PC-3 (cell line): ENCODE data around the gene TWIST2. TPM values are rescaled to one million over a fixed set of nuclear protein-coding genes. Genes with fewer than 3 reads are reported as not detected.

Source experiments
- ATAC-seq: fragments of 200-7000 bp; cut with Tn5 transposase; 2 replicates; pipeline ENCODE4 v1.9.1; 2020; ENCODE audit warnings: mild to moderate bottlenecking, moderate library complexity
- BruUV-seq: library from RNA; stranded (reverse); fragments of 400-500 nt; replicated peaks from 2 replicates; lab custom pipeline; 2021; lab: Mats Ljungman, UMichigan
- CTCF ChIA-PET: fragments of 300-600 bp; sonication (Branson Sonifier 250); formaldehyde crosslinking; loops from one replicate; lab custom pipeline; 2022; ENCODE audit warnings: antibody characterized with exemption; lab: Charles Lee
- POLR2A ChIA-PET: fragments of 300-600 bp; sonication (Branson Sonifier 250); formaldehyde crosslinking; loops from one replicate; lab custom pipeline; 2022; ENCODE audit warnings: antibody characterized with exemption; ENCODE audit not compliant: unreplicated experiment; lab: Charles Lee
- DNase-seq: peaks from one replicate; pipeline ENCODE4 v3.0.0-alpha.2; 2015
- H2AFZ ChIP-seq: fragments of 300-600 bp; sonication (generic); 2 replicates; pipeline ENCODE4 v1.6.0; 2016; ENCODE audit warnings: antibody characterized with exemption, low read length
- H3F3A ChIP-seq: fragments of 300-600 bp; sonication (generic); one replicate; pipeline ENCODE4 v1.6.0; 2017; ENCODE audit warnings: antibody characterized with exemption, low read length, control low read depth, mild to moderate bottlenecking; ENCODE audit not compliant: unreplicated experiment
- H3K27ac ChIP-seq: fragments of 300-600 bp; sonication (generic); 2 replicates; pipeline ENCODE4 v1.5.1; 2016; ENCODE audit warnings: mild to moderate bottlenecking, low read length
- H3K27me3 ChIP-seq: fragments of 300-600 bp; sonication (generic); 2 replicates; pipeline ENCODE4 v1.6.1; 2016; ENCODE audit warnings: low read length, mixed read lengths
- H3K36me3 ChIP-seq: fragments of 300-600 bp; sonication (generic); 2 replicates; pipeline ENCODE4 v1.6.1; 2016; ENCODE audit warnings: low read depth, mixed run types, low read length, mixed read lengths
- H3K4me1 ChIP-seq: fragments of 300-600 bp; sonication (generic); 2 replicates; pipeline ENCODE4 v1.5.1; 2016; ENCODE audit warnings: low read length; ENCODE audit not compliant: insufficient read depth
- H3K4me2 ChIP-seq: fragments of 300-600 bp; sonication (generic); 2 replicates; pipeline ENCODE4 v1.6.0; 2016; ENCODE audit warnings: low read length
- H3K4me3 ChIP-seq: fragments of 300-600 bp; sonication (generic); 2 replicates; pipeline ENCODE4 v1.5.1; 2016; ENCODE audit warnings: mild to moderate bottlenecking, low read length, mixed read lengths
- H3K79me2 ChIP-seq: fragments of 300-600 bp; sonication (generic); 2 replicates; pipeline ENCODE4 v1.6.1; 2017; ENCODE audit warnings: low read length, mixed read lengths
- H3K9ac ChIP-seq: fragments of 300-600 bp; sonication (generic); 2 replicates; pipeline ENCODE4 v1.6.0; 2016; ENCODE audit warnings: mild to moderate bottlenecking, low read length
- H3K9me2 ChIP-seq: fragments of 300-600 bp; sonication (generic); replicated peaks from 2 replicates; pipeline ENCODE4 v1.6.1; 2016; ENCODE audit warnings: mixed run types, low read length, mixed read lengths
- H3K9me3 ChIP-seq: fragments of 300-600 bp; sonication (generic); 2 replicates; pipeline ENCODE4 v1.6.1; 2016; ENCODE audit warnings: low read length, mixed read lengths
- H4K20me1 ChIP-seq: fragments of 300-600 bp; sonication (generic); 2 replicates; pipeline ENCODE4 v1.6.1; 2016; ENCODE audit warnings: low read length, mixed read lengths
- EZH2 ChIP-seq: fragments of 300-600 bp; sonication (generic); IDR thresholded peaks from one replicate; pipeline ENCODE4 v1.6.1; 2017; ENCODE audit warnings: antibody characterized with exemption, mild to moderate bottlenecking, low read length; ENCODE audit not compliant: unreplicated experiment
- EZH2phosphoT487 ChIP-seq: fragments of 300-600 bp; sonication (generic); IDR thresholded peaks from 2 replicates; pipeline ENCODE4 v1.6.1; 2018; ENCODE audit warnings: mild to moderate bottlenecking, antibody characterized with exemption, low read length, borderline replicate concordance
- intact Hi-C: fragments of 100-400 bp; cut with micrococcal nuclease; formaldehyde crosslinking; loops from 2 replicates; pipeline ENCODE4 v1.9.0; 2023
- total RNA-seq: library from RNA; depleted of rRNA; stranded (reverse); fragments of >200 nt; gene quantifications from 2 replicates; pipeline ENCODE4 v1.2.3, GENCODE V29; 2014
- TF ChIP-seq, protein P1 (sequence below): fragments of 300-600 bp; sonication (generic); conservative IDR thresholded peaks from 2 replicates; pipeline ENCODE4 v1.5.1; 2017; ENCODE audit warnings: antibody characterized with exemption, low read depth, mild to moderate bottlenecking, low read length

The TWIST2 gene
- total RNA-seq, 1 experiment from 2014 or later = 4.4 TPM

DNA sequence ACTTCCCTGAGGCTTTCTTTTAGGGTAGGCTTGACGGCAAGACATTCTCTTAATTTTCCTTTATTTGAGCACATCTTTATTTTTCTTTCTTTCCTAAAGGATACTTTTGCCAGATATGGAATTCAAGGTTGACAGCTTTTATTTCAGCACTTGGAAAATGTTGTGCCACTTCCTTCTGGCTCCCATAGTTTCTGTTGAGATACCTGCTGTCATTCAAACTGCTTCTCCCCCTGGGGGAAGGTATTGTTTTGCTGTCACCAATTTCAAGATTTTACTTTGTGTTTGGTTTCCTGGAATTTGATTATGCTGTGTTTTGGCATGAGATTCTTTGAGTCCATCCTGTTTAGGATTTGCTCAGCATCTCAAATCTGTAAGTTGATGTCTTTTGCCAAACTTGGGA is 39.1 kb upstream of the TWIST2 start:
- Histone ChIP-seq H3K27me3 (no peaks in the 10 kb centered on the region), H3K4me2 (no peak overlapping the region), H3K9ac (no peak overlapping the region), H3K9me2 (no peaks in the 10 kb centered on the region), H3K9me3 (0 out of 2 replicates have a peak, but pooled peaks cover 7% of the 10 kb centered on the region), H3F3A (no peaks in the 10 kb centered on the region), H3K4me3 (no peak overlapping the region), H3K36me3 (no peaks in the 10 kb centered on the region), H2AFZ (no peak overlapping the region), H3K79me2 (no peaks in the 10 kb centered on the region), H3K27ac (no peak overlapping the region), H4K20me1 (no peaks in the 10 kb centered on the region), H3K4me1 (no peaks in the 10 kb centered on the region)
- no peak for TF ChIP-seq EZH2
- TF ChIP-seq, protein P1, sequence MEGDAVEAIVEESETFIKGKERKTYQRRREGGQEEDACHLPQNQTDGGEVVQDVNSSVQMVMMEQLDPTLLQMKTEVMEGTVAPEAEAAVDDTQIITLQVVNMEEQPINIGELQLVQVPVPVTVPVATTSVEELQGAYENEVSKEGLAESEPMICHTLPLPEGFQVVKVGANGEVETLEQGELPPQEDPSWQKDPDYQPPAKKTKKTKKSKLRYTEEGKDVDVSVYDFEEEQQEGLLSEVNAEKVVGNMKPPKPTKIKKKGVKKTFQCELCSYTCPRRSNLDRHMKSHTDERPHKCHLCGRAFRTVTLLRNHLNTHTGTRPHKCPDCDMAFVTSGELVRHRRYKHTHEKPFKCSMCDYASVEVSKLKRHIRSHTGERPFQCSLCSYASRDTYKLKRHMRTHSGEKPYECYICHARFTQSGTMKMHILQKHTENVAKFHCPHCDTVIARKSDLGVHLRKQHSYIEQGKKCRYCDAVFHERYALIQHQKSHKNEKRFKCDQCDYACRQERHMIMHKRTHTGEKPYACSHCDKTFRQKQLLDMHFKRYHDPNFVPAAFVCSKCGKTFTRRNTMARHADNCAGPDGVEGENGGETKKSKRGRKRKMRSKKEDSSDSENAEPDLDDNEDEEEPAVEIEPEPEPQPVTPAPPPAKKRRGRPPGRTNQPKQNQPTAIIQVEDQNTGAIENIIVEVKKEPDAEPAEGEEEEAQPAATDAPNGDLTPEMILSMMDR = no peak
- no peak for TF ChIP-seq EZH2phosphoT487
- POLR2A ChIA-PET = no interaction called here
- BruUV-seq = no TSS peak
- ATAC-seq (no peak), DNase-seq (no peak)
- intact Hi-C loops = no loop called here
- CTCF ChIA-PET = no interaction called here

DNA sequence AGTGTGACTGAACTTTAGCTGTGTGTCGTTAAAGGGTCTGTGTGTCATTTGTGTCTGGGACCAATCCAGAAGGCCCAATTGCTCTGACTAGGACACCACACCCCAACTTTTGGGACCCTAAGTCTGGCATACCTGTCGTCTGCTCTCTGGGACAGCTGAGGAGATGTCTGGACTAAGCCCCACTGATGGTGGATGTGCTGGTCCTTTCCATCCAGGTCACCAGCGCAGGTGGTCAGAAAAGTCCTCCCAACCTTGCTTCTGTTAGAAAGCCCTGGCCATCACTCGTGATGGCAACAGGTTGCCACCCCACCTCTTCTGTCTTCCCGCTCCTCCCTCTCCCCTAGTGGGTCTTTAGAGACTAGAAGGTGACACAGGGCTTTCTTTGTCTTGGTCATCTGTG is 37.6 kb upstream of the TWIST2 start:
- TF ChIP-seq EZH2phosphoT487 (no peak), EZH2 (no peak)
- TF ChIP-seq, protein P1 = no peak
- BruUV-seq = no TSS peak
- H3K9me3 ChIP-seq = 0 out of 2 replicates have a peak, but pooled peaks cover 7% of the 10 kb centered on the region
- intact Hi-C loops = no loop called here
- no peak overlapping the region for H2AFZ ChIP-seq
- H4K20me1 ChIP-seq = no peaks in the 10 kb centered on the region
- H3K79me2 ChIP-seq = no peaks in the 10 kb centered on the region
- DNase-seq (no peak), ATAC-seq (no peak)
- H3F3A ChIP-seq = no peaks in the 10 kb centered on the region
- H3K36me3 ChIP-seq = no peaks in the 10 kb centered on the region
- H3K4me2 ChIP-seq = no peak overlapping the region
- no peaks in the 10 kb centered on the region for H3K4me1 ChIP-seq
- H3K4me3 ChIP-seq = no peak overlapping the region
- no peaks in the 10 kb centered on the region for H3K27me3 ChIP-seq
- H3K9me2 ChIP-seq = no peaks in the 10 kb centered on the region
- POLR2A ChIA-PET = no interaction called here
- no peak overlapping the region for H3K27ac ChIP-seq
- H3K9ac ChIP-seq = no peak overlapping the region
- CTCF ChIA-PET = no interaction called here

DNA sequence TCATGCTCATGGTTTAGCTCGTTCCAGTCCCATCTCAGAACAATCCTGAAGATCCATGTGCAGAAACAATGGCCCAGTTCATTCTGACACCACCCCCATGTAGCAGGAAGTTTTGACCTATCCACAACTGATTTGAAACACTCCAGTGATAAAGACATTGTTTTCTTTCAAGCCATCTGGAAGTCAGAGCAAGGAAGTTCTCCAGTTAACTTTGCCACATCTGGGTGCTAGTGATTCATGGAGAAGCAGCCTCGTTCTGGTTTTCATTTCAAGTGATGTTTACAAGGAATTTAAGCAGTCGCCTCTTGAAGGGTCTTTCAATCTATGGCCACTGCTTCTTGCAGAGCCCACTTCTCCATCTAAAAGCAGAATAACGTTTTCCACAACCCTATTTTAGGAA is 36.6 kb upstream of the TWIST2 start:
- Histone ChIP-seq H3F3A (no peaks in the 10 kb centered on the region), H3K27ac (no peak overlapping the region), H3K4me1 (no peaks in the 10 kb centered on the region), H3K27me3 (no peaks in the 10 kb centered on the region), H4K20me1 (no peaks in the 10 kb centered on the region), H3K79me2 (no peaks in the 10 kb centered on the region), H3K9me2 (no peaks in the 10 kb centered on the region), H3K9me3 (0 out of 2 replicates have a peak, but pooled peaks cover 7% of the 10 kb centered on the region), H2AFZ (no peak overlapping the region), H3K9ac (no peak overlapping the region), H3K4me2 (no peak overlapping the region), H3K36me3 (no peaks in the 10 kb centered on the region), H3K4me3 (no peak overlapping the region)
- CTCF ChIA-PET = no interaction called here
- intact Hi-C loops = no loop called here
- ATAC-seq (no peak), DNase-seq (no peak)
- TF ChIP-seq EZH2phosphoT487 = no peak
- TF ChIP-seq EZH2 = no peak
- TF ChIP-seq, protein P1 = no peak
- POLR2A ChIA-PET = no interaction called here
- no TSS peak for BruUV-seq
